Keratinocyte (primary cell): ENCODE results near the gene HIRA. TPM values are rescaled to one million over a fixed set of nuclear protein-coding genes. Genes with fewer than 3 reads are reported as not detected.

Source experiments
- DNase-seq: peaks from one replicate; pipeline ENCODE4 v3.0.0-alpha.2; 2011; ENCODE audit warnings: low read depth, missing footprints, low spot score
- FAIRE-seq: peaks from 2 replicates; lab custom pipeline; 2011; peaks lifted over from hg19 to GRCh38; lab: Jason Lieb, UNC
- H2AFZ ChIP-seq: 2 replicates; pipeline ENCODE4 v1.6.0; 2012; ENCODE audit warnings: low read length, control low read depth, inconsistent platforms; ENCODE audit not compliant: control insufficient read depth
- H3K27ac ChIP-seq: 2 replicates; pipeline ENCODE4 v1.5.1; 2011; ENCODE audit warnings: low read length; ENCODE audit not compliant: control insufficient read depth, insufficient read depth
- H3K27me3 ChIP-seq: 3 replicates; pipeline ENCODE4 v1.6.0; 2011; ENCODE audit warnings: low read length; ENCODE audit not compliant: control insufficient read depth, insufficient read depth; ENCODE audit errors: extremely low read depth
- H3K36me3 ChIP-seq, 2 experiments: 2 replicates in 1 of 2; 3 replicates in 1 of 2; pipeline ENCODE4 v1.5.1; 2011; ENCODE audit warnings: low read length in 2 of 2, mild to moderate bottlenecking in 1 of 2; ENCODE audit not compliant: control insufficient read depth in 2 of 2, insufficient read depth in 2 of 2; ENCODE audit errors: extremely low read depth in 1 of 2
- H3K4me1 ChIP-seq: 3 replicates; pipeline ENCODE4 v1.5.1; 2011; ENCODE audit warnings: low read length; ENCODE audit not compliant: control insufficient read depth, insufficient read depth; ENCODE audit errors: extremely low read depth
- H3K4me2 ChIP-seq: 3 replicates; pipeline ENCODE4 v1.6.0; 2011; ENCODE audit warnings: low read depth, low read length; ENCODE audit not compliant: control insufficient read depth, insufficient read depth; ENCODE audit errors: extremely low read depth
- H3K4me3 ChIP-seq, 3 experiments: fragments of 200-600 bp in 1 of 3; sonication (generic) in 1 of 3; 2 replicates in 2 of 3; 3 replicates in 1 of 3; pipeline ENCODE4 v1.5.1; 2011 to 2016; ENCODE audit warnings: low read length in 3 of 3, mild to moderate bottlenecking in 3 of 3, control low read depth in 2 of 3, inconsistent platforms in 1 of 3, low read depth in 1 of 3, mixed read lengths in 1 of 3, mixed run types in 1 of 3, moderate library complexity in 1 of 3; ENCODE audit not compliant: control insufficient read depth in 2 of 3, insufficient read depth in 2 of 3; ENCODE audit errors: extremely low read depth in 1 of 3
- H3K79me2 ChIP-seq: 2 replicates; pipeline ENCODE4 v1.6.0; 2012; ENCODE audit warnings: low read length; ENCODE audit not compliant: control insufficient read depth, insufficient read depth
- H3K9ac ChIP-seq: 3 replicates; pipeline ENCODE4 v1.6.0; 2011; ENCODE audit warnings: low read length; ENCODE audit not compliant: control insufficient read depth, insufficient read depth; ENCODE audit errors: extremely low read depth
- H3K9me1 ChIP-seq: 3 replicates; pipeline ENCODE4 v1.6.0; 2011; ENCODE audit warnings: low read length; ENCODE audit not compliant: control insufficient read depth, insufficient read depth; ENCODE audit errors: extremely low read depth
- H3K9me3 ChIP-seq: 2 replicates; pipeline ENCODE4 v1.5.1; 2012; ENCODE audit warnings: low read depth, low read length; ENCODE audit not compliant: control insufficient read depth
- H4K20me1 ChIP-seq: 3 replicates; pipeline ENCODE4 v1.6.0; 2011; ENCODE audit warnings: low read length; ENCODE audit not compliant: control insufficient read depth, insufficient read depth; ENCODE audit errors: extremely low read depth
- EZH2 ChIP-seq: IDR thresholded peaks from one replicate; pipeline ENCODE4 v1.6.1; 2012; ENCODE audit warnings: inconsistent platforms, mild to moderate bottlenecking, low read length, moderate library complexity
- dilution Hi-C: fragments of 300-500 bp; cut with MboI; formaldehyde crosslinking; loops from one replicate; pipeline ENCODE4 v1.7.0; 2020; ENCODE audit warnings: low sequenced_read_pairs; ENCODE audit not compliant: extremely low pct_ligation_motif_present
- polyA plus RNA-seq, 5 experiments: library from polyadenylated mRNA; depleted of rRNA in 3 of 5; stranded (reverse) in 3 of 5; stranded (forward) in 1 of 5; unstranded in 1 of 5; fragments of >200 nt; gene quantifications; 1 replicate in 1 of 5; 2 replicates in 3 of 5; 3 replicates in 1 of 5; pipeline versions ENCODE4 v1.2.1 to v1.2.3, GENCODE V29; 2011 to 2012; ENCODE audit warnings: missing spikeins in 2 of 5, low read depth in 1 of 5, low replicate concordance in 1 of 5
- TF ChIP-seq, protein P1 (sequence below), 3 experiments: IDR thresholded peaks in 1 of 3; conservative IDR thresholded peaks in 1 of 3; optimal IDR thresholded peaks in 1 of 3; 2 replicates in 2 of 3; 3 replicates in 1 of 3; pipeline versions ENCODE3 to v1.5.1; 2011; ENCODE audit warnings: low read length in 3 of 3, mild to moderate bottlenecking in 3 of 3, moderate library complexity in 2 of 3, control low read depth in 1 of 3, inconsistent platforms in 1 of 3; ENCODE audit not compliant: insufficient read depth in 2 of 3; ENCODE audit errors: extremely low read depth in 1 of 3

The HIRA gene
- polyA plus RNA-seq, 1 donor (not counting 4 experiments of a cell fraction or from before 2014, with no cell fraction given) = 16.7 TPM

DNA sequence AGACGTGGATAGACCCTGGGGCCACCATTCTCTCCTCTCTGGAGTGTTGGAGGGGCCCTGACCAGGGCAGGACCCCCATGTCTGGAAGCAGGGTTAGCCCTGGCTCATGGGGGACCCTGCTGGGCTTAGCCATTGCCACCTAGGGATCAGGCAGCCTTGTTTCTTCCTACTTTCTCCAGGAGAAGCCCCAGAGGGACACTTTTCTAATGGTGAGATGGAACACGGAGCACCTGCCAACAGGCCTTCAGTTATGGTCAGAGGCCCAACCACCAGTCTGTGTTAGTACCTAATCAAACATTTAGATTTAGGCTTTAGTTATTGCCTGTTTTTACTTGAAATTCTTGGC, 17.9 kb upstream of the HIRA start:
- H4K20me1 ChIP-seq = no peaks in the 10 kb centered on the region
- no peak overlapping the region for H3K27ac ChIP-seq
- H3K9ac ChIP-seq = no peak overlapping the region
- H3K36me3 ChIP-seq = peaks cover 14 to 28% of the 10 kb centered on the region in 2 experiments
- peaks cover 28% of the 10 kb centered on the region for H3K79me2 ChIP-seq
- FAIRE-seq = no peak
- dilution Hi-C loops = no loop called here
- no peak overlapping the region for H3K4me2 ChIP-seq
- H3K4me1 ChIP-seq = peaks cover 6% of the 10 kb centered on the region
- H3K4me3 ChIP-seq = no peak overlapping the region
- no peak overlapping the region for H2AFZ ChIP-seq
- no peaks in the 10 kb centered on the region for H3K9me3 ChIP-seq
- H3K27me3 ChIP-seq = no peaks in the 10 kb centered on the region
- no peak for TF ChIP-seq EZH2
- TF ChIP-seq, protein P1, sequence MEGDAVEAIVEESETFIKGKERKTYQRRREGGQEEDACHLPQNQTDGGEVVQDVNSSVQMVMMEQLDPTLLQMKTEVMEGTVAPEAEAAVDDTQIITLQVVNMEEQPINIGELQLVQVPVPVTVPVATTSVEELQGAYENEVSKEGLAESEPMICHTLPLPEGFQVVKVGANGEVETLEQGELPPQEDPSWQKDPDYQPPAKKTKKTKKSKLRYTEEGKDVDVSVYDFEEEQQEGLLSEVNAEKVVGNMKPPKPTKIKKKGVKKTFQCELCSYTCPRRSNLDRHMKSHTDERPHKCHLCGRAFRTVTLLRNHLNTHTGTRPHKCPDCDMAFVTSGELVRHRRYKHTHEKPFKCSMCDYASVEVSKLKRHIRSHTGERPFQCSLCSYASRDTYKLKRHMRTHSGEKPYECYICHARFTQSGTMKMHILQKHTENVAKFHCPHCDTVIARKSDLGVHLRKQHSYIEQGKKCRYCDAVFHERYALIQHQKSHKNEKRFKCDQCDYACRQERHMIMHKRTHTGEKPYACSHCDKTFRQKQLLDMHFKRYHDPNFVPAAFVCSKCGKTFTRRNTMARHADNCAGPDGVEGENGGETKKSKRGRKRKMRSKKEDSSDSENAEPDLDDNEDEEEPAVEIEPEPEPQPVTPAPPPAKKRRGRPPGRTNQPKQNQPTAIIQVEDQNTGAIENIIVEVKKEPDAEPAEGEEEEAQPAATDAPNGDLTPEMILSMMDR (optimal IDR thresholded peaks at IDR 0.05 in 1 of 3, IDR thresholded peaks at IDR 0.05 in 1 of 3, conservative IDR thresholded peaks at IDR 0.05 in 1 of 3; ENCODE audit: extremely low read depth in 1 of 3, insufficient read depth in 2 of 3, low read length in 3 of 3) = no peak
- no peak for DNase-seq
- no peaks in the 10 kb centered on the region for H3K9me1 ChIP-seq

DNA sequence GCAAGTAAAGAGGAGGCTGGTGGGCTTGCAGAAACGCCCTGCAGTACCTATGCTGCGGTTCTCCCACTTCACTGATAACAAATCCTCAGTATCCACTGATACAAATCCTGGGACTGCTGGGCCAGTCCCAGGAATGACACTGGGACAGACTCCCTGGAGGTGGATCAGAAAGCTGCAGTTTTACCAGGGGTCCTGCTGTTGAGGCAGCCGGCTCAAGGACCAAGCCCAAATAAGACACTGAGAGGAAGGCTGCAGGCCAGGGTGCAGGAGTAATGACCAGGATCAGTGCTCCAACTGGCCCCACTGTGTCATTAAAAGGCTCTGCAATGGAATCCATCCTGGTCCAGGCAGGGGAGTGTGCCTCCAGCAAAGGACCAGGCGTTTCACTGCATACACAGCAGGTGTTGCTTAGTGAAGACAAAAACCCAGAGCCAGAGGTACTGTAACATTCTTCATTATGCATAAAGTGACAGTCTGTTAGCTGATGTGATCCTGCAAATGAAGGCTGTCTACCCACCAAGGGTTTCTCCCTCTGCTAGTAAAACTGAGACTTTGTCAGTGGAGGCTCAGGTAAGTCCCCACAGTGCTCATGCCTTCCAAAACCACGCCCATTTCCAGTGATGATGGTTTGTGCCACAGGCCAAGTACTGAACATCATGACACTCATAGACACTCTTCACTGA, 17.3 kb upstream of the HIRA start:
- Histone ChIP-seq H4K20me1 (no peaks in the 10 kb centered on the region), H3K36me3 (peaks cover 14 to 27% of the 10 kb centered on the region in 2 experiments), H3K9ac (no peak overlapping the region), H3K9me3 (no peaks in the 10 kb centered on the region), H3K79me2 (peaks cover 33% of the 10 kb centered on the region), H3K4me1 (peaks cover 6% of the 10 kb centered on the region), H2AFZ (no peak overlapping the region), H3K4me3 (no peak overlapping the region), H3K4me2 (no peak overlapping the region), H3K27me3 (no peaks in the 10 kb centered on the region), H3K27ac (no peak overlapping the region), H3K9me1 (no peaks in the 10 kb centered on the region)
- FAIRE-seq (no peak), DNase-seq (no peak)
- dilution Hi-C loops = no loop called here
- TF ChIP-seq, protein P1 (optimal IDR thresholded peaks at IDR 0.05 in 1 of 3, IDR thresholded peaks at IDR 0.05 in 1 of 3, conservative IDR thresholded peaks at IDR 0.05 in 1 of 3; ENCODE audit: extremely low read depth in 1 of 3, insufficient read depth in 2 of 3, low read length in 3 of 3) = no peak
- no peak for TF ChIP-seq EZH2
